Liver (tissue), 3 donors: ENCODE results near the gene VWF.

Experiments
- EGR1 ChIP-seq, 2 donors: IDR thresholded peaks; 2 replicates each; pipeline ENCODE4 v1.6.1; 2016 to 2018; ENCODE audit warnings: antibody characterized with exemption in 2 of 2, low read depth in 2 of 2
- JUND ChIP-seq, 2 donors: IDR thresholded peaks; 2 replicates each; pipeline ENCODE4 v1.6.1; 2016; ENCODE audit warnings: antibody characterized with exemption in 2 of 2
- NR2F2 ChIP-seq: IDR thresholded peaks from 2 replicates; pipeline ENCODE4 v1.6.1; 2016; ENCODE audit warnings: antibody characterized with exemption
- RAD21 ChIP-seq, 2 donors: IDR thresholded peaks; 2 replicates each; pipeline ENCODE4 v1.6.1; 2016; ENCODE audit warnings: antibody characterized with exemption in 2 of 2, mild to moderate bottlenecking in 2 of 2
- SP1 ChIP-seq: IDR thresholded peaks from 2 replicates; pipeline ENCODE4 v1.6.1; 2018; ENCODE audit warnings: antibody characterized with exemption, mild to moderate bottlenecking
- TF ChIP-seq, protein P1 (sequence below): fragments of 150-350 bp; IDR thresholded peaks from 2 replicates; pipeline ENCODE4 v1.5.1; 2017; ENCODE audit warnings: improper control_type of control experiment, low read depth, low read length; ENCODE audit not compliant: missing input control
- TF ChIP-seq, protein P2 (sequence below): IDR thresholded peaks from 2 replicates; pipeline ENCODE4 v1.6.1; 2016; ENCODE audit warnings: antibody characterized with exemption, mild to moderate bottlenecking
- TF ChIP-seq, protein P3 (sequence below): IDR thresholded peaks from 2 replicates; pipeline ENCODE4 v1.6.1; 2016; ENCODE audit warnings: antibody characterized with exemption
- donor health status: healthy.
- donor health status: healthy.

DNA sequence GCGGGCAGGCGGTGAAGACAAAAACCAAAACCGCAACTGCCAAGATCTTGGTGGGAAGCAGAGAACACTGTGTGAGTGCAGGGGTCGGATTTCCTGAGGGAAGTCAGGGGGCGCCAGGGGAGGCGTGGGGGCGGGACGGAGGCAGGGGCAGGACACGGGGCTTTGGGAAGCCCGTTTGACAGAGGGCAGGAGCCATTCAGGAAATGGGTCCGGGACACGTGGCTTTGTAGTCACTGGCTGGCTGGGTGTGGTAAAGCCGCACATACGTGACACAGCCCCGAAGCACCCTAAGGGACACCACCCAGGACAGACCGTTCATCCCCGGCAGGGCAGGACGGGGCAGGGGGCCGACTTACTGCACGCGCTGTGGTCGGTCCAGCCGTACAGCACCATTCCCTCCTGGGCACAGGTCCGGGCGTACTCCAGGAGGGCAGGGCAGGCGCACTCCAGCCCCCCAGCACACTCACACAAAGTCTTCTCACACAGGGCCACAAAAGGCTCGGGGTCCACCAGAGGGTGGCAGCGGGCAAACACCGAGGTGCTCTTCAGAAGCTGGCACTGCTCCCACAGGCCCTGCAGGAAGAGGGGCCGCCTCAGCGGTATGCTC is 49.4 kb downstream of the VWF start:
- no peak for TF ChIP-seq RAD21 (IDR thresholded peaks at IDR 0.05)
- TF ChIP-seq NR2F2 = peak; percentile 75
- TF ChIP-seq, protein P1, sequence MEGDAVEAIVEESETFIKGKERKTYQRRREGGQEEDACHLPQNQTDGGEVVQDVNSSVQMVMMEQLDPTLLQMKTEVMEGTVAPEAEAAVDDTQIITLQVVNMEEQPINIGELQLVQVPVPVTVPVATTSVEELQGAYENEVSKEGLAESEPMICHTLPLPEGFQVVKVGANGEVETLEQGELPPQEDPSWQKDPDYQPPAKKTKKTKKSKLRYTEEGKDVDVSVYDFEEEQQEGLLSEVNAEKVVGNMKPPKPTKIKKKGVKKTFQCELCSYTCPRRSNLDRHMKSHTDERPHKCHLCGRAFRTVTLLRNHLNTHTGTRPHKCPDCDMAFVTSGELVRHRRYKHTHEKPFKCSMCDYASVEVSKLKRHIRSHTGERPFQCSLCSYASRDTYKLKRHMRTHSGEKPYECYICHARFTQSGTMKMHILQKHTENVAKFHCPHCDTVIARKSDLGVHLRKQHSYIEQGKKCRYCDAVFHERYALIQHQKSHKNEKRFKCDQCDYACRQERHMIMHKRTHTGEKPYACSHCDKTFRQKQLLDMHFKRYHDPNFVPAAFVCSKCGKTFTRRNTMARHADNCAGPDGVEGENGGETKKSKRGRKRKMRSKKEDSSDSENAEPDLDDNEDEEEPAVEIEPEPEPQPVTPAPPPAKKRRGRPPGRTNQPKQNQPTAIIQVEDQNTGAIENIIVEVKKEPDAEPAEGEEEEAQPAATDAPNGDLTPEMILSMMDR = no peak
- TF ChIP-seq JUND (IDR thresholded peaks at IDR 0.05) = no peak
- peak; percentile 17 for TF ChIP-seq SP1
- TF ChIP-seq, protein P2, sequence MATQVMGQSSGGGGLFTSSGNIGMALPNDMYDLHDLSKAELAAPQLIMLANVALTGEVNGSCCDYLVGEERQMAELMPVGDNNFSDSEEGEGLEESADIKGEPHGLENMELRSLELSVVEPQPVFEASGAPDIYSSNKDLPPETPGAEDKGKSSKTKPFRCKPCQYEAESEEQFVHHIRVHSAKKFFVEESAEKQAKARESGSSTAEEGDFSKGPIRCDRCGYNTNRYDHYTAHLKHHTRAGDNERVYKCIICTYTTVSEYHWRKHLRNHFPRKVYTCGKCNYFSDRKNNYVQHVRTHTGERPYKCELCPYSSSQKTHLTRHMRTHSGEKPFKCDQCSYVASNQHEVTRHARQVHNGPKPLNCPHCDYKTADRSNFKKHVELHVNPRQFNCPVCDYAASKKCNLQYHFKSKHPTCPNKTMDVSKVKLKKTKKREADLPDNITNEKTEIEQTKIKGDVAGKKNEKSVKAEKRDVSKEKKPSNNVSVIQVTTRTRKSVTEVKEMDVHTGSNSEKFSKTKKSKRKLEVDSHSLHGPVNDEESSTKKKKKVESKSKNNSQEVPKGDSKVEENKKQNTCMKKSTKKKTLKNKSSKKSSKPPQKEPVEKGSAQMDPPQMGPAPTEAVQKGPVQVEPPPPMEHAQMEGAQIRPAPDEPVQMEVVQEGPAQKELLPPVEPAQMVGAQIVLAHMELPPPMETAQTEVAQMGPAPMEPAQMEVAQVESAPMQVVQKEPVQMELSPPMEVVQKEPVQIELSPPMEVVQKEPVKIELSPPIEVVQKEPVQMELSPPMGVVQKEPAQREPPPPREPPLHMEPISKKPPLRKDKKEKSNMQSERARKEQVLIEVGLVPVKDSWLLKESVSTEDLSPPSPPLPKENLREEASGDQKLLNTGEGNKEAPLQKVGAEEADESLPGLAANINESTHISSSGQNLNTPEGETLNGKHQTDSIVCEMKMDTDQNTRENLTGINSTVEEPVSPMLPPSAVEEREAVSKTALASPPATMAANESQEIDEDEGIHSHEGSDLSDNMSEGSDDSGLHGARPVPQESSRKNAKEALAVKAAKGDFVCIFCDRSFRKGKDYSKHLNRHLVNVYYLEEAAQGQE = no peak
- TF ChIP-seq EGR1 (IDR thresholded peaks at IDR 0.05; ENCODE audit: low read depth in 2 of 2) = no peak
- TF ChIP-seq, protein P3, sequence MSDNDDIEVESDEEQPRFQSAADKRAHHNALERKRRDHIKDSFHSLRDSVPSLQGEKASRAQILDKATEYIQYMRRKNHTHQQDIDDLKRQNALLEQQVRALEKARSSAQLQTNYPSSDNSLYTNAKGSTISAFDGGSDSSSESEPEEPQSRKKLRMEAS = no peak
